Glutamatergic neuron (in vitro differentiated cells): ENCODE data around the gene RAD51B. TPM values are rescaled to one million over a fixed set of nuclear protein-coding genes. Genes with fewer than 3 reads are reported as not detected.

Experiments
- DNase-seq: peaks from one replicate; pipeline ENCODE4 v3.0.0; 2022
- H3K27ac Mint-ChIP-seq: one replicate; pipeline ENCODE4 v1.8.0; 2020; ENCODE audit warnings: mild to moderate bottlenecking, mixed read lengths, inconsistent platforms; ENCODE audit not compliant: unreplicated experiment
- H3K27me3 Mint-ChIP-seq: one replicate; pipeline ENCODE4 v1.8.0; 2020; ENCODE audit warnings: mild to moderate bottlenecking, moderate library complexity, mixed read lengths, inconsistent platforms; ENCODE audit not compliant: unreplicated experiment
- H3K36me3 Mint-ChIP-seq: one replicate; pipeline ENCODE4 v1.8.0; 2020; ENCODE audit warnings: mild to moderate bottlenecking, mixed read lengths, inconsistent platforms; ENCODE audit not compliant: unreplicated experiment
- H3K4me1 Mint-ChIP-seq: one replicate; pipeline ENCODE4 v1.8.0; 2020; ENCODE audit warnings: mild to moderate bottlenecking, low read depth, mixed read lengths, inconsistent platforms; ENCODE audit not compliant: unreplicated experiment
- H3K4me3 Mint-ChIP-seq: one replicate; pipeline ENCODE4 v1.8.0; 2020; ENCODE audit warnings: mild to moderate bottlenecking, mixed read lengths, inconsistent platforms; ENCODE audit not compliant: unreplicated experiment
- H3K9me3 Mint-ChIP-seq: one replicate; pipeline ENCODE4 v1.8.0; 2020; ENCODE audit warnings: mild to moderate bottlenecking, moderate library complexity, mixed read lengths, inconsistent platforms; ENCODE audit not compliant: unreplicated experiment
- total RNA-seq: library from RNA; stranded (reverse); fragmentation: NEBNext Ultra II Directional; extraction: Animal tissue kit (Norgen Biotek cat#: 25700); gene quantifications from one replicate; pipeline ENCODE4 v1.2.1, GENCODE V29; 2021; ENCODE audit not compliant: unreplicated experiment
- TF ChIP-seq, protein P1 (sequence below): fragments of 200-600 bp; sonication (generic); IDR thresholded peaks from one replicate; pipeline ENCODE4 v1.5.0; 2021; ENCODE audit not compliant: partially characterized antibody, unreplicated experiment

Gene RAD51B
- total RNA-seq, 1 donor from 2014 or later = 9.7 TPM

DNA sequence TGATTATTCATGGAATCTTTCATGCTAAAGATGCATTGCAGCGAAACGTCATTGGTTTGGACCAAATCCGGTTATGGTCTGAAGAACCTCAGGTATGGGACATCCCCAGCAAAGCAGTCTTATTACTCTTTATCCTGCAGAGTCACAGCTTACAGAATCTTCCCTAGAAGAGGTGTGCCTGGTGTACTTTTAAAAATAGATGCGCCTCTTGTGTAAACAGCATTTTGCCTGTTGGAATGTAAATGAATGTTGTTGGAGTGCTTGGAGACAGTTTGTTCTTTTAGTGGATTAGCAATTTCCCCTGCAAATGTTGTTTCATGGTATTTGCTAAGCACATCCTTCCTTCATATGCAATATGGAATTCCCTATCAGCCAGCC lies 730.7 kb downstream of the RAD51B start:
- peaks cover 8% of the 10 kb centered on the region for H3K4me1 Mint-ChIP-seq
- no peak overlapping the region for H3K27ac Mint-ChIP-seq

DNA sequence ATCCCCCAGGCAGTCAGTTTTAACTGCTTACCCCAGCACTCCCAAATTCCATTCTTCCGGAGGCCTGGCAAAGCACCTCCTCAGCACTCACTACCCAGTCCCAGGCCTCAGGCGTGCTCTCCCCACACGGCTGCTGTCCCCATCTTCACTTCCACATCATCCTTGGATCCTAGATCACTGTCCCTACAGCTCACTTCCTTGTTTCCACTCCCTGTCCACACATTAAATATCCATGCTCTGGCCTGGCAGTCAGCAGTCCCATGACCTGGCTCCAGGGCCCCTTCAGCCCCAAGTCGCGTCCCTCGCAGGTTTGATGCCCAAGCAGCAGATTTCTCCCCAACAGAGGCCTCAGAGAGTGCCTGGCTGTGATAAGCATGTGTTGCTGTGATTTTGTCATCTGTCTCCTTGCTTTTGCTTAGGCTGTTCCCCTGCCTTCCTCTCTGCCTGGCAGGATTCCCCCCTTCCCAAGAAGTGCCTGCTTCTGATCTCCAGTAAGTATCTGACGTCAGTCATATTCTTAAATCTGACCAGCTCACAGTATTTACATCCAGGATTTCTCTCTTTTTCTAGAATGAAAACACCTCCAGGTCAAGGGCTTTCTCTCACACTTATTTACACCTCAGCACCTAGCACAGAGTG lies 731.6 kb downstream of the RAD51B start:
- TF ChIP-seq, protein P1, sequence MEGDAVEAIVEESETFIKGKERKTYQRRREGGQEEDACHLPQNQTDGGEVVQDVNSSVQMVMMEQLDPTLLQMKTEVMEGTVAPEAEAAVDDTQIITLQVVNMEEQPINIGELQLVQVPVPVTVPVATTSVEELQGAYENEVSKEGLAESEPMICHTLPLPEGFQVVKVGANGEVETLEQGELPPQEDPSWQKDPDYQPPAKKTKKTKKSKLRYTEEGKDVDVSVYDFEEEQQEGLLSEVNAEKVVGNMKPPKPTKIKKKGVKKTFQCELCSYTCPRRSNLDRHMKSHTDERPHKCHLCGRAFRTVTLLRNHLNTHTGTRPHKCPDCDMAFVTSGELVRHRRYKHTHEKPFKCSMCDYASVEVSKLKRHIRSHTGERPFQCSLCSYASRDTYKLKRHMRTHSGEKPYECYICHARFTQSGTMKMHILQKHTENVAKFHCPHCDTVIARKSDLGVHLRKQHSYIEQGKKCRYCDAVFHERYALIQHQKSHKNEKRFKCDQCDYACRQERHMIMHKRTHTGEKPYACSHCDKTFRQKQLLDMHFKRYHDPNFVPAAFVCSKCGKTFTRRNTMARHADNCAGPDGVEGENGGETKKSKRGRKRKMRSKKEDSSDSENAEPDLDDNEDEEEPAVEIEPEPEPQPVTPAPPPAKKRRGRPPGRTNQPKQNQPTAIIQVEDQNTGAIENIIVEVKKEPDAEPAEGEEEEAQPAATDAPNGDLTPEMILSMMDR = no peak
- H3K36me3 Mint-ChIP-seq = no peaks in the 10 kb centered on the region
- peaks cover under 1% of the 10 kb centered on the region for H3K9me3 Mint-ChIP-seq
- peaks cover 10% of the 10 kb centered on the region for H3K4me1 Mint-ChIP-seq
- no peak overlapping the region for H3K4me3 Mint-ChIP-seq
- DNase-seq = no peak
- H3K27me3 Mint-ChIP-seq = no peaks in the 10 kb centered on the region
- no peak overlapping the region for H3K27ac Mint-ChIP-seq

More for the DNA sequence above, 730.7 kb downstream of the RAD51B start:
- no peaks in the 10 kb centered on the region for H3K27me3 Mint-ChIP-seq
- no peaks in the 10 kb centered on the region for H3K36me3 Mint-ChIP-seq
- TF ChIP-seq, protein P1 = no peak
- H3K9me3 Mint-ChIP-seq = peaks cover 2% of the 10 kb centered on the region
- H3K4me3 Mint-ChIP-seq = no peak overlapping the region
- no peak for DNase-seq

DNA sequence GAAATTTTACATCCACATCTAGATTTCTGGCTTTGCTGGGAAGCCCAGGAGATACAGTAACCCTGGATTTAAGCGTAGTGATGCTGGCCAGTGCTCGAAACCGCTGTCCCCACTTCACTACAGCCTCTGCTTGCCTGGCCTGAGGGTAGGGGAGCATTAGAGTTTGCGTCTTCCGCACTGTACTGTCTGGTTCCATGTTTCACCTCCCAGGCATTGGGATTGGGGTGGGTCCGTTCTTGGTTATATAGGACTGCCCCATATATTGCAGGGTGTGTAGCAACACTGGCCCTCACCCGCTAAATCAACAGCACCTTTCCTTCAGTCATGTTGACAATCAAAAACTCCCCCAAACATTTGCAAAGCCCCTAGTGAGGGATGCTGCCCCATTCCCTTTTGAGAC lies 732.5 kb downstream of the RAD51B start:
- Mint-ChIP-seq H3K27ac (no peak overlapping the region), H3K36me3 (no peaks in the 10 kb centered on the region), H3K4me3 (no peak overlapping the region), H3K4me1 (peaks cover 15% of the 10 kb centered on the region), H3K27me3 (no peaks in the 10 kb centered on the region), H3K9me3 (no peaks in the 10 kb centered on the region)
- no peak for DNase-seq
- TF ChIP-seq, protein P1 = no peak

DNA sequence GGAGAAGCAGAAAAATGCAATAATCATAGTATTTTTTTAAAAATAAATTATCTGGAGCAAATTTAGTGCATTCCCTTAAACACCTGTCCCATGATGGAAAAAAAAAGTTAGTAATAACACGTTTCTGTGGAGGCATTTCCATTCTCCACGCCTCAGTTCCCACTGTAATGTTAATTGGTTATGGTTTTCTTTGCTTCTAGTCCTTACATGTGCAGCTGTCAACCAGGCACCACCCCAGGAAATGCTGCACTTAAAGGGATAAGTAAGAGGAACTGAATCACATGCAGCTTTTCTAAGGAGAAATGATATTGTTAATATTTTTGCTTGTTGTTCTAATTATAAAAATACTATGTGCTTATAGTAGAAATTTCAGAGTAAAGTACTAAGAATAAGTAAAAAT lies 733.0 kb downstream of the RAD51B start:
- Mint-ChIP-seq H3K36me3 (no peaks in the 10 kb centered on the region), H3K27ac (no peak overlapping the region), H3K4me3 (no peak overlapping the region), H3K27me3 (no peaks in the 10 kb centered on the region), H3K4me1 (peaks cover 15% of the 10 kb centered on the region), H3K9me3 (no peaks in the 10 kb centered on the region)
- TF ChIP-seq, protein P1 = no peak
- no peak for DNase-seq

DNA sequence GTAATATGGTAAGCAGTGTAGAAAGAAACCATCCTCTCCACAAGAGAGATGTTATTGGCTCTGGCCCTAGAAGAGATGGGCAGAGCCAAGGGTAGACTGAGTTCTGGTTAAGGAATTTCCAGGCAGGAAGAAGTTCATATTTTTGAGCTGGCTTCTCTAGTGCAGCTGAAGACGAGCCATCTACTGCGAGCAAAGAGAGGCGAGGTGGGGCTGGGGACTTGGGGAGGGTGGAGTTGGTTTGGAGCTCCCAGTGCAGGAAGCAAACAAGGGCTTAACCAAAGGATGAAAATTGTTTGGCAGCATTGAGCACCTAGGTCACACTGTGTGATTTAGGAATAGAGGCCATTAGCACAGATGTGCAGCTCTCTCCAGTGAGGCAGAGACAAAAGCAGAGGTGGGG lies 733.7 kb downstream of the RAD51B start:
- H3K36me3 Mint-ChIP-seq = no peaks in the 10 kb centered on the region
- DNase-seq = no peak
- TF ChIP-seq, protein P1 = no peak
- H3K9me3 Mint-ChIP-seq = no peaks in the 10 kb centered on the region
- H3K27me3 Mint-ChIP-seq = no peaks in the 10 kb centered on the region
- H3K27ac Mint-ChIP-seq = no peak overlapping the region
- H3K4me1 Mint-ChIP-seq = peaks cover 14% of the 10 kb centered on the region
- no peak overlapping the region for H3K4me3 Mint-ChIP-seq
